ENCODE measurements around the gene NKAIN4.

DNA sequence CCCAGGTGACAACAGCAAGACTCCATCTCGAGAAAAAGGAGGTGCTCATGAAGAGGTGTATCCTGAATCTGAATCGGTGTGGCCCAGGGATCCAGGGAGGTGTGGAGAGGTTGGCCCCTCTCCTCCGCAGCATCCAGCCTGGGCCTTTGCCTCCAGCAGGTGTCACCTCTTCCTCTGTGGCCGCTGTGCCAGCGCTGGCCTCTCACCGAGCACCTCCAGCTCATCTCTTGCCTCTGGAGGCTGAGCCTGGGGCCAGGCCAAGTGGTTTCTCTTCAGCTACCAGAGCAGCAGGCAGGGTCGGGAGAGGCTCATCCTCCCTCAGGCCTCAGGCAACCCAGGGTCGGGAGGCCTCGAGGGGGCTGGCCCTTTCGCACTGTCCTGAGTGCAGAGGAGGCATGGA is 37.5 kb upstream of the NKAIN4 start:
- TF ChIP-seq, protein P1, sequence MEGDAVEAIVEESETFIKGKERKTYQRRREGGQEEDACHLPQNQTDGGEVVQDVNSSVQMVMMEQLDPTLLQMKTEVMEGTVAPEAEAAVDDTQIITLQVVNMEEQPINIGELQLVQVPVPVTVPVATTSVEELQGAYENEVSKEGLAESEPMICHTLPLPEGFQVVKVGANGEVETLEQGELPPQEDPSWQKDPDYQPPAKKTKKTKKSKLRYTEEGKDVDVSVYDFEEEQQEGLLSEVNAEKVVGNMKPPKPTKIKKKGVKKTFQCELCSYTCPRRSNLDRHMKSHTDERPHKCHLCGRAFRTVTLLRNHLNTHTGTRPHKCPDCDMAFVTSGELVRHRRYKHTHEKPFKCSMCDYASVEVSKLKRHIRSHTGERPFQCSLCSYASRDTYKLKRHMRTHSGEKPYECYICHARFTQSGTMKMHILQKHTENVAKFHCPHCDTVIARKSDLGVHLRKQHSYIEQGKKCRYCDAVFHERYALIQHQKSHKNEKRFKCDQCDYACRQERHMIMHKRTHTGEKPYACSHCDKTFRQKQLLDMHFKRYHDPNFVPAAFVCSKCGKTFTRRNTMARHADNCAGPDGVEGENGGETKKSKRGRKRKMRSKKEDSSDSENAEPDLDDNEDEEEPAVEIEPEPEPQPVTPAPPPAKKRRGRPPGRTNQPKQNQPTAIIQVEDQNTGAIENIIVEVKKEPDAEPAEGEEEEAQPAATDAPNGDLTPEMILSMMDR (IDR thresholded peaks at IDR 0.05) = no peak
- no peak for TF ChIP-seq POLR2A (IDR thresholded peaks at IDR 0.05)
